HG02938 (cell line): ENCODE results near the gene OSBPL9.
A peak's percentile ranks its signal among the peaks of the same experiment; 100 is the strongest.
"Not testable (repeated sequence)": the region's sequence is repeated elsewhere in the genome, so short reads cannot be mapped to it uniquely, and the experiment has no call there.

ENCODE experiments used
- ATAC-seq: cut with Tn5 transposase; IDR thresholded peaks from one replicate; pipeline ENCODE4 v1.9.1; 2021; ENCODE audit warnings: mild to moderate bottlenecking, moderate library complexity; ENCODE audit not compliant: unreplicated experiment

The OSBPL9 gene

GRCh38 chr1:51705035-51705434, 88.1 kb downstream of the OSBPL9 start:
- no peak for ATAC-seq

- no peak for ATAC-seq
Measured at GRCh38 chr1:51708911-51709760, 92.2 kb downstream of the OSBPL9 start.

GRCh38 chr1:51709951-51710350, 93.1 kb downstream of the OSBPL9 start:
- ATAC-seq = no peak

GRCh38 chr1:51712590-51712989, 95.7 kb downstream of the OSBPL9 start:
- no peak for ATAC-seq

GRCh38 chr1:51714374-51715019, 97.6 kb downstream of the OSBPL9 start:
- ATAC-seq = no peak

GRCh38 chr1:51715369-51715768, 98.5 kb downstream of the OSBPL9 start:
- no peak for ATAC-seq

- no peak for ATAC-seq
Measured at GRCh38 chr1:51716746-51717145, 99.9 kb downstream of the OSBPL9 start.

GRCh38 chr1:51717842-51718241, 101.0 kb downstream of the OSBPL9 start:
- no peak for ATAC-seq

GRCh38 chr1:51719146-51719545, 102.3 kb downstream of the OSBPL9 start:
- ATAC-seq = no peak

- no peak for ATAC-seq
Measured at GRCh38 chr1:51724797-51725196, 107.9 kb downstream of the OSBPL9 start.

GRCh38 chr1:51726051-51726450, 109.2 kb downstream of the OSBPL9 start:
- ATAC-seq = no peak

- ATAC-seq = no peak
Measured at GRCh38 chr1:51726544-51727225, 109.8 kb downstream of the OSBPL9 start.

GRCh38 chr1:51727366-51727765, 110.5 kb downstream of the OSBPL9 start:
- ATAC-seq = no peak

- no peak for ATAC-seq
Measured at GRCh38 chr1:51728611-51729155, 111.8 kb downstream of the OSBPL9 start.

- peak; percentile 90 for ATAC-seq
Measured at GRCh38 chr1:51729156-51729823, 112.4 kb downstream of the OSBPL9 start.

GRCh38 chr1:51729824-51730301, 113.0 kb downstream of the OSBPL9 start:
- ATAC-seq = peak; percentile 20

- ATAC-seq = no peak
Measured at GRCh38 chr1:51731998-51732397, 115.1 kb downstream of the OSBPL9 start.

- ATAC-seq = no peak
Measured at GRCh38 chr1:51732701-51733425, 116.0 kb downstream of the OSBPL9 start.

GRCh38 chr1:51733426-51733774, 116.5 kb downstream of the OSBPL9 start:
- not testable (repeated sequence) for ATAC-seq
